GM20000 (cell line): ENCODE results near the gene ADAM8.

Experiments used
- DNase-seq: peaks from one replicate; pipeline ENCODE4 v3.0.0; 2012; ENCODE audit warnings: low spot score
- TF ChIP-seq, protein P1 (sequence below): IDR thresholded peaks from 2 replicates; pipeline ENCODE4 v1.5.1; 2012; ENCODE audit warnings: mild to moderate bottlenecking, control low read depth; ENCODE audit errors: extremely low read depth, missing control alignments

Gene ADAM8

GRCh38 chr10:133217800-133218589, 58.7 kb downstream of the ADAM8 start:
- TF ChIP-seq, protein P1, sequence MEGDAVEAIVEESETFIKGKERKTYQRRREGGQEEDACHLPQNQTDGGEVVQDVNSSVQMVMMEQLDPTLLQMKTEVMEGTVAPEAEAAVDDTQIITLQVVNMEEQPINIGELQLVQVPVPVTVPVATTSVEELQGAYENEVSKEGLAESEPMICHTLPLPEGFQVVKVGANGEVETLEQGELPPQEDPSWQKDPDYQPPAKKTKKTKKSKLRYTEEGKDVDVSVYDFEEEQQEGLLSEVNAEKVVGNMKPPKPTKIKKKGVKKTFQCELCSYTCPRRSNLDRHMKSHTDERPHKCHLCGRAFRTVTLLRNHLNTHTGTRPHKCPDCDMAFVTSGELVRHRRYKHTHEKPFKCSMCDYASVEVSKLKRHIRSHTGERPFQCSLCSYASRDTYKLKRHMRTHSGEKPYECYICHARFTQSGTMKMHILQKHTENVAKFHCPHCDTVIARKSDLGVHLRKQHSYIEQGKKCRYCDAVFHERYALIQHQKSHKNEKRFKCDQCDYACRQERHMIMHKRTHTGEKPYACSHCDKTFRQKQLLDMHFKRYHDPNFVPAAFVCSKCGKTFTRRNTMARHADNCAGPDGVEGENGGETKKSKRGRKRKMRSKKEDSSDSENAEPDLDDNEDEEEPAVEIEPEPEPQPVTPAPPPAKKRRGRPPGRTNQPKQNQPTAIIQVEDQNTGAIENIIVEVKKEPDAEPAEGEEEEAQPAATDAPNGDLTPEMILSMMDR: no peak
- no peak for DNase-seq

GRCh38 chr10:133216776-133217175, 59.9 kb downstream of the ADAM8 start:
- TF ChIP-seq, protein P1: no peak
- DNase-seq: no peak

DNA sequence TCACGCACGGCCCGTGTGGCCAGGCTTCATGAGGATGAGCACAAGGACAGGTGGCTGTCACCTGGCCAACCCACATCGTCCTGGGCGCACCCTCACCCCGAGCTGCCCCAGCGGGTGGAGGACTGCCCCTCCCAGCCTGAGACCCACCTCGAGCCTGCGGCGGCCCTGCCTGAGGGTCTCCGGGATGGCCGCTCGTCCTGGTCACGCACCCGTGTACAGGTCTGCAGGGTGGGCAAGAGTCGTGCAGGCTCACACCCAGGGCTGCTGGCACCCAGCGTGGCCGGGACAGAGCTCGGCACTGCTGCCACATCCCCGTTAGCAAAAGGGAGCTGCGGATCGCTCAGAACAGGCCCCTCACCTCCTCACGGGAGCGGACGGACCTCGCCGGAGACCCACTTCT, 61.1 kb downstream of the ADAM8 start:
- TF ChIP-seq, protein P1: no peak
- DNase-seq: no peak

DNA sequence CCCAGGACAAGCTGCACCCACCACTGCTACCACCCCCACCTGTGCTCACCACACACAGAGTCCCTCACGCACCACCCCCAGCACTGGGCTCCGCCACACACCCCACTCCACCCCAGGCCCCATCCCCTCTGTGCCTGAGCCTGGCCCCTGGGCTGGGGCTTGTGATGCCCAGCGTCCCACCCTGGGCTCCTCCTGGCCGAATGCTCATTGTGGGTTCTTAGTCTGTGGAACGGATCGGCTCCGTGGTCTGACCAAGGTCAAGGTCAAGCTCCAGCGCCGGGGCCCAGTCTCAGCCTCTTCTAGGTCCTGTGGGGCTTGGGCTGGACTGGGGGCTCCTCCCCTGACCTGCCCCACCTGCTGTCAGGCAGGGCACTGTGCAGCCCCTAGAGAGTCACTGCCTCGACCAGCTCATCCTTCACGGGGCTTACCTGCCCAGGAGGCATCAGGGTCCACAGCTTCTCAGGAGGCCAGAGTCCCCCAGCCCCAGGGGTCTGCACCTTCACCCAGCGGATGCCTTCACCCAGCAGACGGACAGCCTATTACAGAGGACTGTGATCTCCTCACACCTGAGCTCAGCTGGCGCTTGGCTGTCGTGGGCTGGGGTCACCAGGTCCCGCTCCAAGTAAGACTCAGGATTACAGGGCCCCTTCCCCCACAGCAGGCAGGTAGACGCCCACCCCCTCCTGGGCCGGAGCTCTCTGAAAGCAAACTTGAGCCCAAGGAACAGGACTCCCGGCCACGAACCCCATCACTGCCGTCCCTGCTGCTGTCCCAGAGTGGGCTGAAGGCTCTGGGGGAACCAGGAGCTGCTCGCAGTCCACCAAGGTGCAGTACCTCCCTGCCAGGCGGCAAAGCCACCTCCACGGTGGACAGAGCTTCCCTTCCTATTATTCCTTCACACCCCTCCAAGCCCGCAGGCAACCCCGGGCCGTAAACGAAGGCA, 61.9 kb downstream of the ADAM8 start:
- TF ChIP-seq, protein P1: no peak
- no peak for DNase-seq

DNA sequence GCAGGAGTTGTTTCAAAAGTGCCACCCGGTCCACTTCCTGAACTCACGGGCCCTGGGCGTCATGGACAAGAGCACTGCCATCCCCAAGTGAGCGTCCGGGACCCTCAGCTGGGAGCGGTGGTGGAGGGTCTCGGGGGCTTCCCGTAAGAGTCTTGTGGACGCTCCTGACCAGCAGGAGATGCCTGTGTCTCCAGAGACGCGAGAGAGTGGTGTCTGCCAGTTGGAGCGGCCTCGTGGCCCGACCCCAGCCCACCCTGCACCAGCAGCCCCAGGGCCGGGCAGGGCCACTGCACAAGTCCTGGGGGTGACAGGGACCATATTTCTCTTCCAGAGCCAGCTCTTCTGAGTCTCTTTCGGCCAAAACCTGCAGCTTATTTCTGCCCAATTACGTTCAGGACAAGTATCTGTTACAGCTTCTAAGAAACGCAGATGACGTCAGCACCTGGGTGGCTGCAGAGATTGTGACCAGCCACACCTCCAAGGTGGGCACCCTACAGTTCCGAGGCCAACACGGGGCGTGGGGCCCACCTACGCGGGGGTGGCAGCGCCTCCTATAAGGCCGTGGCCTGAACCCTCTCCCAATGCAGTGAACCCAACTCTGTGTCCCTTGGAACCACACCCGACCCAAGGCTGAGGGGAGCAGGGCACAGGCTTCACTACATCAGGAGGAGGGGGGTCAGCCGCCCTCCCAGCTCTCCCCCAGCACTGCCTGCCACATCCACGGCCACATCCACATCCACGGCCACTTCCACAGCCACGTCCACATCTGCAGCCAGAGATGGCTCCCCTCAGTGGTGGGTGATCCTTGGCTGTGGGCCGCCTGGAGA, 62.8 kb downstream of the ADAM8 start:
- TF ChIP-seq, protein P1: no peak
- DNase-seq: no peak

DNA sequence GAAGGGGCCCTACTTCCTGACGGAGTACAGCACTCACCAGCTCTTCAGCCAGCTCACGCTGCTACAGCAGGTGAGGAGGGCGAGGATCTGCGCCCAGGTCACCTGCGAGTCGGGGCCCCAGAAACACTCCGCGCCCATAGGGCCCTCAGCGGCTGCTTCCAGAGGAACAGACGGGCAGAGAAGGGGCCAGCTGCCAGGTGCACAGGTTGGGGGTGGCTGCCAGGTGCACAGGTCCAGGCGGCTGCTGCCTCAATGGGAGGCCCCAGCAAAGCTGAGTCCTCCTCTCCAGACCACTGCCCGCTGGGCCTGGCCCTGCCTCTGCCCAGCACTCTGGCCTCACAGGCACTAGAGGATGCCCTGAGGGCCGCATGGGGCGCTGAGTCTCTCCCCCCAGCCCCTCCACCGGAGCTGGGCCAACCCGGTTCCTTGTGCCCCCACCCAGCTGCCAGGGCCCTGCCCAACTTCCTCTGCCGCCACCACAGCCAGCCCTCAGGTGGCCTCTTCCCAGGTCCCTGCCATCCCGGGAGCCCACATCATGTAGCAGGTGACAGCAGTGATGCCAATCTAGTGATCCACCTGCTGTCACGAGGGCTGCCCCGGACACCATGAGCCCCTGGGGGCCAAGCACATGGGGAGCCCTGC, 63.7 kb downstream of the ADAM8 start:
- DNase-seq: no peak
- TF ChIP-seq, protein P1: no peak
